SK-N-SH treated with all-trans-retinoic acid at 6 μM for 48 hours (cell line): Measurements from ENCODE around the gene IRS4.

ENCODE experiments used
- ATAC-seq: fragments of 200-7000 bp; cut with Tn5 transposase; 3 replicates; pipeline ENCODE4 v1.9.1; 2020; ENCODE audit warnings: mild to moderate bottlenecking, moderate library complexity
- ARNTL ChIP-seq: fragments of 450-650 bp; formaldehyde crosslinking; IDR thresholded peaks from 2 replicates; pipeline ENCODE4 v1.5.0; 2020; ENCODE audit warnings: low read depth, mild to moderate bottlenecking, moderate library complexity, borderline replicate concordance
- BACH2 ChIP-seq: fragments of 250-450 bp; sonication (Bioruptor Pico); IDR thresholded peaks from 2 replicates; pipeline ENCODE4 v1.9.0; 2021; ENCODE audit warnings: mild to moderate bottlenecking, borderline replicate concordance
- CSDC2 ChIP-seq: fragments of 250-450 bp; sonication (Bioruptor Pico); IDR thresholded peaks from 2 replicates; pipeline ENCODE4 v1.5.0; 2020; ENCODE audit warnings: mild to moderate bottlenecking, moderate library complexity
- ESRRG ChIP-seq: fragments of 250-450 bp; sonication (Bioruptor Pico); IDR thresholded peaks from 2 replicates; pipeline ENCODE4 v1.6.1; 2021; ENCODE audit warnings: mild to moderate bottlenecking
- GLIS3 ChIP-seq: fragments of 250-450 bp; sonication (Bioruptor Pico); IDR thresholded peaks from 2 replicates; pipeline ENCODE4 v1.5.0; 2020; ENCODE audit warnings: mild to moderate bottlenecking, moderate library complexity
- ISL1 ChIP-seq: fragments of 250-450 bp; sonication (Bioruptor Pico); IDR thresholded peaks from 2 replicates; pipeline ENCODE4 v2.1.2; 2022; ENCODE audit warnings: mild to moderate bottlenecking, moderate library complexity
- OSR1 ChIP-seq: fragments of 250-450 bp; sonication (Bioruptor Pico); IDR thresholded peaks from 2 replicates; pipeline ENCODE4 v1.8.0; 2022; ENCODE audit warnings: moderate library complexity, mild to moderate bottlenecking, inconsistent platforms
- PPARA ChIP-seq: fragments of 250-450 bp; sonication (Bioruptor Pico); IDR thresholded peaks from 2 replicates; pipeline ENCODE4 v1.5.0; 2020; ENCODE audit warnings: mild to moderate bottlenecking, borderline replicate concordance
- RARB ChIP-seq: fragments of 250-450 bp; sonication (Bioruptor Pico); IDR thresholded peaks from 2 replicates; pipeline ENCODE4 v1.8.0; 2021; ENCODE audit warnings: mild to moderate bottlenecking, moderate library complexity
- SNAI2 ChIP-seq: fragments of 250-450 bp; sonication (Bioruptor Pico); IDR thresholded peaks from 2 replicates; pipeline ENCODE4 v1.5.0; 2020; ENCODE audit warnings: mild to moderate bottlenecking, moderate library complexity
- TCF4 ChIP-seq: fragments of 250-450 bp; sonication (Bioruptor Pico); IDR thresholded peaks from 2 replicates; pipeline ENCODE4 v1.8.0; 2021; ENCODE audit warnings: mild to moderate bottlenecking, moderate library complexity, borderline replicate concordance
- TOX ChIP-seq: fragments of 250-450 bp; sonication (Bioruptor Pico); IDR thresholded peaks from 2 replicates; pipeline ENCODE4 v1.8.0; 2021; ENCODE audit warnings: mild to moderate bottlenecking, moderate library complexity, borderline replicate concordance
- TSHZ2 ChIP-seq: fragments of 250-450 bp; sonication (Bioruptor Pico); IDR thresholded peaks from 2 replicates; pipeline ENCODE4 v1.5.0; 2020; ENCODE audit warnings: mild to moderate bottlenecking, moderate library complexity
- ZC3H10 ChIP-seq: fragments of 250-450 bp; sonication (Bioruptor Pico); IDR thresholded peaks from 2 replicates; pipeline ENCODE4 v1.5.1; 2021; ENCODE audit warnings: mild to moderate bottlenecking, moderate library complexity
- ZFP3 ChIP-seq: fragments of 250-450 bp; sonication (Bioruptor Pico); IDR thresholded peaks from 2 replicates; pipeline ENCODE4 v1.5.0; 2020; ENCODE audit warnings: mild to moderate bottlenecking, moderate library complexity
- ZNF565 ChIP-seq: fragments of 450-650 bp; formaldehyde crosslinking; conservative IDR thresholded peaks from 2 replicates; pipeline ENCODE4 v1.5.0; 2020; ENCODE audit warnings: low read depth, mild to moderate bottlenecking, moderate library complexity
- ZNF70 ChIP-seq: fragments of 450-650 bp; formaldehyde crosslinking; IDR thresholded peaks from 2 replicates; pipeline ENCODE4 v1.5.0; 2020; ENCODE audit warnings: mild to moderate bottlenecking, moderate library complexity
- ZNF8 ChIP-seq: fragments of 450-650 bp; formaldehyde crosslinking; IDR thresholded peaks from 2 replicates; pipeline ENCODE4 v1.5.0; 2020; ENCODE audit warnings: mild to moderate bottlenecking, moderate library complexity
- TF ChIP-seq, protein P1 (sequence below): fragments of 250-450 bp; sonication (Bioruptor Pico); IDR thresholded peaks from 2 replicates; pipeline ENCODE4 v1.5.1; 2020; ENCODE audit warnings: low read depth, mild to moderate bottlenecking, moderate library complexity
- TF ChIP-seq, protein P2 (sequence below): fragments of 250-450 bp; sonication (Bioruptor Pico); IDR thresholded peaks from 2 replicates; pipeline ENCODE4 v1.5.1; 2021; ENCODE audit warnings: mild to moderate bottlenecking, moderate library complexity
- TF ChIP-seq, protein P3 (sequence below): fragments of 250-450 bp; sonication (Bioruptor Pico); IDR thresholded peaks from 2 replicates; pipeline ENCODE4 v1.8.0; 2020; ENCODE audit warnings: mild to moderate bottlenecking, moderate library complexity, borderline replicate concordance
- TF ChIP-seq, protein P4 (sequence below): fragments of 250-450 bp; sonication (Bioruptor Pico); IDR thresholded peaks from 2 replicates; pipeline ENCODE4 v1.8.0; 2021; ENCODE audit warnings: low read depth, mild to moderate bottlenecking, moderate library complexity, borderline replicate concordance

Gene IRS4

GRCh38 chrX:108763559-108763958, 27.2 kb upstream of the IRS4 start:
- TF ChIP-seq PPARA (CRISPR knock-in tag) = no peak
- TF ChIP-seq TCF4 (CRISPR knock-in tag) = no peak
- TF ChIP-seq ZNF8 (CRISPR knock-in tag) = no peak
- no peak for TF ChIP-seq OSR1 (CRISPR knock-in tag)
- TF ChIP-seq, protein P1, sequence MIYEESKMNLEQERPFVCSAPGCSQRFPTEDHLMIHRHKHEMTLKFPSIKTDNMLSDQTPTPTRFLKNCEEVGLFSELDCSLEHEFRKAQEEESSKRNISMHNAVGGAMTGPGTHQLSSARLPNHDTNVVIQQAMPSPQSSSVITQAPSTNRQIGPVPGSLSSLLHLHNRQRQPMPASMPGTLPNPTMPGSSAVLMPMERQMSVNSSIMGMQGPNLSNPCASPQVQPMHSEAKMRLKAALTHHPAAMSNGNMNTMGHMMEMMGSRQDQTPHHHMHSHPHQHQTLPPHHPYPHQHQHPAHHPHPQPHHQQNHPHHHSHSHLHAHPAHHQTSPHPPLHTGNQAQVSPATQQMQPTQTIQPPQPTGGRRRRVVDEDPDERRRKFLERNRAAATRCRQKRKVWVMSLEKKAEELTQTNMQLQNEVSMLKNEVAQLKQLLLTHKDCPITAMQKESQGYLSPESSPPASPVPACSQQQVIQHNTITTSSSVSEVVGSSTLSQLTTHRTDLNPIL (CRISPR knock-in tag) = no peak
- TF ChIP-seq CSDC2 (CRISPR knock-in tag) = no peak
- TF ChIP-seq ZC3H10 (CRISPR knock-in tag) = no peak
- TF ChIP-seq TOX (CRISPR knock-in tag) = no peak
- ATAC-seq = no peak

DNA sequence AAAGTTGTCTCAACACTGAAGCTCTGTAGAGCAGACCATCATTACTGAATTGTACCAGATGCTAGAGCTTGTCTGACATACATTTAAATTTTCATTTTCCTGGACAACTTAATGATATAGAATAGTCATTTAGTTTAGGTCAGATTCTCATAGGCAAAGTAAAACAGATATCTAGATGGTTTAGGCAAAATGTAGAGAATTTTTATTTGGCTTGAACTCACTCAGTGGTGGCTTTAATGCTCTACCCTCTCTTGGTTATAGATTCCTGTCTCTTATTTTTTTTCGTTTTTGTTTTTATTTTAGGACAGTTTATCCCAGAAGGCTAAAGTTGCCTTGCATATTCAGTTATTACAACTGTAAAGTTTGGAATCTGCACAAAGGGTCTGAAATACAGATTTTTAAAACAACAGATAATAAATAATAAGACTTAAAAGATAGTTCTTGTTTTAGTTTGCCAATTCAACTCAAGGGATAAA, 4.0 kb upstream of the IRS4 start:
- TF ChIP-seq, protein P2, sequence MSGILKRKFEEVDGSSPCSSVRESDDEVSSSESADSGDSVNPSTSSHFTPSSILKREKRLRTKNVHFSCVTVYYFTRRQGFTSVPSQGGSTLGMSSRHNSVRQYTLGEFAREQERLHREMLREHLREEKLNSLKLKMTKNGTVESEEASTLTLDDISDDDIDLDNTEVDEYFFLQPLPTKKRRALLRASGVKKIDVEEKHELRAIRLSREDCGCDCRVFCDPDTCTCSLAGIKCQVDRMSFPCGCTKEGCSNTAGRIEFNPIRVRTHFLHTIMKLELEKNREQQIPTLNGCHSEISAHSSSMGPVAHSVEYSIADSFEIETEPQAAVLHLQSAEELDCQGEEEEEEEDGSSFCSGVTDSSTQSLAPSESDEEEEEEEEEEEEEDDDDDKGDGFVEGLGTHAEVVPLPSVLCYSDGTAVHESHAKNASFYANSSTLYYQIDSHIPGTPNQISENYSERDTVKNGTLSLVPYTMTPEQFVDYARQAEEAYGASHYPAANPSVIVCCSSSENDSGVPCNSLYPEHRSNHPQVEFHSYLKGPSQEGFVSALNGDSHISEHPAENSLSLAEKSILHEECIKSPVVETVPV (CRISPR knock-in tag) = no peak
- TF ChIP-seq ISL1 (CRISPR knock-in tag) = no peak
- no peak for TF ChIP-seq SNAI2 (CRISPR knock-in tag)
- TF ChIP-seq RARB (CRISPR knock-in tag) = no peak
- TF ChIP-seq, protein P1 (CRISPR knock-in tag) = no peak
- TF ChIP-seq ZNF70 (CRISPR knock-in tag) = no peak
- TF ChIP-seq ZNF565 (CRISPR knock-in tag) = no peak
- TF ChIP-seq BACH2 (CRISPR knock-in tag) = no peak
- TF ChIP-seq ARNTL = no peak
- TF ChIP-seq OSR1 (CRISPR knock-in tag) = no peak
- no peak for TF ChIP-seq TOX (CRISPR knock-in tag)
- TF ChIP-seq, protein P3, sequence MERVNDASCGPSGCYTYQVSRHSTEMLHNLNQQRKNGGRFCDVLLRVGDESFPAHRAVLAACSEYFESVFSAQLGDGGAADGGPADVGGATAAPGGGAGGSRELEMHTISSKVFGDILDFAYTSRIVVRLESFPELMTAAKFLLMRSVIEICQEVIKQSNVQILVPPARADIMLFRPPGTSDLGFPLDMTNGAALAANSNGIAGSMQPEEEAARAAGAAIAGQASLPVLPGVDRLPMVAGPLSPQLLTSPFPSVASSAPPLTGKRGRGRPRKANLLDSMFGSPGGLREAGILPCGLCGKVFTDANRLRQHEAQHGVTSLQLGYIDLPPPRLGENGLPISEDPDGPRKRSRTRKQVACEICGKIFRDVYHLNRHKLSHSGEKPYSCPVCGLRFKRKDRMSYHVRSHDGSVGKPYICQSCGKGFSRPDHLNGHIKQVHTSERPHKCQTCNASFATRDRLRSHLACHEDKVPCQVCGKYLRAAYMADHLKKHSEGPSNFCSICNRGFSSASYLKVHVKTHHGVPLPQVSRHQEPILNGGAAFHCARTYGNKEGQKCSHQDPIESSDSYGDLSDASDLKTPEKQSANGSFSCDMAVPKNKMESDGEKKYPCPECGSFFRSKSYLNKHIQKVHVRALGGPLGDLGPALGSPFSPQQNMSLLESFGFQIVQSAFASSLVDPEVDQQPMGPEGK (CRISPR knock-in tag) = no peak
- TF ChIP-seq TSHZ2 (CRISPR knock-in tag) = no peak
- TF ChIP-seq, protein P4, sequence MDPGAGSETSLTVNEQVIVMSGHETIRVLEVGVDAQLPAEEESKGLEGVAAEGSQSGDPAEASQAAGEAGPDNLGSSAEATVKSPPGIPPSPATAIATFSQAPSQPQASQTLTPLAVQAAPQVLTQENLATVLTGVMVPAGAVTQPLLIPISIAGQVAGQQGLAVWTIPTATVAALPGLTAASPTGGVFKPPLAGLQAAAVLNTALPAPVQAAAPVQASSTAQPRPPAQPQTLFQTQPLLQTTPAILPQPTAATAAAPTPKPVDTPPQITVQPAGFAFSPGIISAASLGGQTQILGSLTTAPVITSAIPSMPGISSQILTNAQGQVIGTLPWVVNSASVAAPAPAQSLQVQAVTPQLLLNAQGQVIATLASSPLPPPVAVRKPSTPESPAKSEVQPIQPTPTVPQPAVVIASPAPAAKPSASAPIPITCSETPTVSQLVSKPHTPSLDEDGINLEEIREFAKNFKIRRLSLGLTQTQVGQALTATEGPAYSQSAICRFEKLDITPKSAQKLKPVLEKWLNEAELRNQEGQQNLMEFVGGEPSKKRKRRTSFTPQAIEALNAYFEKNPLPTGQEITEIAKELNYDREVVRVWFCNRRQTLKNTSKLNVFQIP (CRISPR knock-in tag) = no peak
- TF ChIP-seq GLIS3 (CRISPR knock-in tag) = no peak
- no peak for TF ChIP-seq TCF4 (CRISPR knock-in tag)
- TF ChIP-seq PPARA (CRISPR knock-in tag) = no peak
- no peak for TF ChIP-seq ESRRG
- TF ChIP-seq ZFP3 (CRISPR knock-in tag) = no peak
- ATAC-seq = no peak
